Fibroblast of lung (primary cell): ENCODE results near the gene VPS13D.

ENCODE experiments used
- EZH2 ChIP-seq: IDR thresholded peaks from 2 replicates; pipeline ENCODE4 v1.5.1; 2012; ENCODE audit warnings: low read length, control low read depth, mild to moderate bottlenecking; ENCODE audit errors: missing control alignments
- TF ChIP-seq, protein P1 (sequence below), 2 donors: IDR thresholded peaks in 1 of 2; conservative IDR thresholded peaks in 1 of 2; 1 replicate in 1 of 2; 2 replicates in 1 of 2; pipeline ENCODE4 v1.5.1; 2011 to 2012; ENCODE audit warnings: low read length in 2 of 2, control low read depth in 1 of 2, inconsistent platforms in 1 of 2, low read depth in 1 of 2, mild to moderate bottlenecking in 1 of 2

GRCh38 chr1:12405325-12406210 lies 175.7 kb downstream of the VPS13D start:
- TF ChIP-seq, protein P1, sequence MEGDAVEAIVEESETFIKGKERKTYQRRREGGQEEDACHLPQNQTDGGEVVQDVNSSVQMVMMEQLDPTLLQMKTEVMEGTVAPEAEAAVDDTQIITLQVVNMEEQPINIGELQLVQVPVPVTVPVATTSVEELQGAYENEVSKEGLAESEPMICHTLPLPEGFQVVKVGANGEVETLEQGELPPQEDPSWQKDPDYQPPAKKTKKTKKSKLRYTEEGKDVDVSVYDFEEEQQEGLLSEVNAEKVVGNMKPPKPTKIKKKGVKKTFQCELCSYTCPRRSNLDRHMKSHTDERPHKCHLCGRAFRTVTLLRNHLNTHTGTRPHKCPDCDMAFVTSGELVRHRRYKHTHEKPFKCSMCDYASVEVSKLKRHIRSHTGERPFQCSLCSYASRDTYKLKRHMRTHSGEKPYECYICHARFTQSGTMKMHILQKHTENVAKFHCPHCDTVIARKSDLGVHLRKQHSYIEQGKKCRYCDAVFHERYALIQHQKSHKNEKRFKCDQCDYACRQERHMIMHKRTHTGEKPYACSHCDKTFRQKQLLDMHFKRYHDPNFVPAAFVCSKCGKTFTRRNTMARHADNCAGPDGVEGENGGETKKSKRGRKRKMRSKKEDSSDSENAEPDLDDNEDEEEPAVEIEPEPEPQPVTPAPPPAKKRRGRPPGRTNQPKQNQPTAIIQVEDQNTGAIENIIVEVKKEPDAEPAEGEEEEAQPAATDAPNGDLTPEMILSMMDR (conservative IDR thresholded peaks at IDR 0.05 in 1 of 2, IDR thresholded peaks at IDR 0.05 in 1 of 2; ENCODE audit: low read depth in 1 of 2, low read length in 2 of 2) = peak in 1 of 2 donors; percentile 35
- TF ChIP-seq EZH2 = no peak
